ENCODE results near the gene FOXD1. TPM values are rescaled to one million over a fixed set of nuclear protein-coding genes. Genes with fewer than 3 reads are reported as not detected.
"Not testable (repeated sequence)": the region's sequence is repeated elsewhere in the genome, so short reads cannot be mapped to it uniquely, and the experiment has no call there.

The FOXD1 gene
- total RNA-seq, 1 experiment from 2014 or later = 4.4 TPM

DNA sequence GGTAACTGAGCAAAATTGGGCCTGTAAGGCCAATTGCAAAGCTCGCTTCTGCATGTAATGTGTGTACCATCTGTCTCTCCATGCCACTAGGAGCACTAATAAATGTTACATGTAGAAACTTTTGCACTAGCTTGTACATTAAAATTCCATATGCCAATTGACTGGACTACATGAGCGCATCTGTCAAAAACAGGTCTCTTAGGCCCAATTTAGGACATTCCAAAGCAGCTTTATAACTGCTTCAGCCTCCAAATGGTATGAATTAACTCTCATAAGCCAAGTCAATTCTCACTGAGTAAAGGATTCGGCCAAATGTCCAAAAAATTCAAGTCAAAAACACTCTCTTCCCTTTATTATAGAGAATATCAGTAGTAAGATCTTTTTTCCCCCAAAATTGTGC, 23.5 kb upstream of the FOXD1 start:
- Histone ChIP-seq H3K27me3 (replicated peaks; ENCODE audit: insufficient read depth, low read depth, low read length, poor library complexity) (no peaks in the 10 kb centered on the region), H3K36me3 (ENCODE audit: insufficient read depth, low read length, poor library complexity, severe bottlenecking) (no peaks in the 10 kb centered on the region), H3K9me3 (ENCODE audit: low read depth, low read length, poor library complexity, severe bottlenecking) (no peaks in the 10 kb centered on the region), H3K4me3 (ENCODE audit: low read depth, low read length, poor library complexity, severe bottlenecking) (no peak overlapping the region), H3K4me1 (ENCODE audit: insufficient read depth, low read length, poor library complexity, severe bottlenecking) (no peaks in the 10 kb centered on the region), H3K27ac (ENCODE audit: low read depth, low read length, poor library complexity, severe bottlenecking) (no peak overlapping the region)
- intact Hi-C loops (cut with micrococcal nuclease; ENCODE audit: unreplicated experiment) = no loop called here
- no TSS peak for BruUV-seq (replicated peaks)
- TF ChIP-seq CTCF (conservative IDR thresholded peaks at IDR 0.05; ENCODE audit: low read depth, low read length) (no peak), EZH2 (IDR thresholded peaks at IDR 0.05; ENCODE audit: borderline replicate concordance, low read depth, low read length, poor library complexity, severe bottlenecking) (no peak)
- DNase-seq (ENCODE audit: low spot score) = no peak
- CTCF ChIA-PET = no interaction called here
- POLR2A ChIA-PET (ENCODE audit: low non-redundant PET) = no interaction called here

DNA sequence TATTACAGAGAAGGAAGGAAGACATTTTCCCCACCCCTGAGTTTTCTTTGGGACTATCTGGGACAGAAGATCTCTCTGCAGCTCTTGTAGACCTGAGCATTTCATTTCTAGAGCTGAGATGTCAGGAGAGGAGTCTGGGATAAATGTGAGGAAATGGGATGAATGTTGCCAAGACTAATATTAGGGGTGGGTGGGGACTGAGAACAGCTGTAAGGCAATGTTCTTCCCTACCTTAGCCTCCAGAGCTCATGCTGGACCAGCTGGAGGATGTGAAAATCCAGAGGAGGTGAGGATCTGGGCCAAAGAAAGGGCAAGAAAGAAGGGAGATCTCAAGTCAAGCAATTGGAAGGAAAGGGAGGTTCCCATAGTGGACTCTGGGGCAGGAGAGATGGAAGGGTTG, 23.1 kb upstream of the FOXD1 start:
- CTCF ChIA-PET = no interaction called here
- no peak overlapping the region for H3K4me3 ChIP-seq (ENCODE audit: low read depth, low read length, poor library complexity, severe bottlenecking)
- H3K36me3 ChIP-seq (ENCODE audit: insufficient read depth, low read length, poor library complexity, severe bottlenecking) = no peaks in the 10 kb centered on the region
- no peaks in the 10 kb centered on the region for H3K9me3 ChIP-seq (ENCODE audit: low read depth, low read length, poor library complexity, severe bottlenecking)
- no TSS peak for BruUV-seq (replicated peaks)
- no peaks in the 10 kb centered on the region for H3K4me1 ChIP-seq (ENCODE audit: insufficient read depth, low read length, poor library complexity, severe bottlenecking)
- DNase-seq (ENCODE audit: low spot score) = no peak
- POLR2A ChIA-PET (ENCODE audit: low non-redundant PET) = no interaction called here
- intact Hi-C loops (cut with micrococcal nuclease; ENCODE audit: unreplicated experiment) = no loop called here
- TF ChIP-seq CTCF (conservative IDR thresholded peaks at IDR 0.05; ENCODE audit: low read depth, low read length) (no peak), EZH2 (IDR thresholded peaks at IDR 0.05; ENCODE audit: borderline replicate concordance, low read depth, low read length, poor library complexity, severe bottlenecking) (no peak)
- H3K27me3 ChIP-seq (replicated peaks; ENCODE audit: insufficient read depth, low read depth, low read length, poor library complexity) = no peaks in the 10 kb centered on the region
- H3K27ac ChIP-seq (ENCODE audit: low read depth, low read length, poor library complexity, severe bottlenecking) = no peak overlapping the region

- BruUV-seq (replicated peaks) = no TSS peak
- CTCF ChIA-PET = no interaction called here
- Histone ChIP-seq H3K36me3 (ENCODE audit: insufficient read depth, low read length, poor library complexity, severe bottlenecking) (no peaks in the 10 kb centered on the region), H3K27me3 (replicated peaks; ENCODE audit: insufficient read depth, low read depth, low read length, poor library complexity) (no peaks in the 10 kb centered on the region), H3K4me1 (ENCODE audit: insufficient read depth, low read length, poor library complexity, severe bottlenecking) (no peaks in the 10 kb centered on the region), H3K27ac (ENCODE audit: low read depth, low read length, poor library complexity, severe bottlenecking) (no peak overlapping the region), H3K9me3 (ENCODE audit: low read depth, low read length, poor library complexity, severe bottlenecking) (no peaks in the 10 kb centered on the region), H3K4me3 (ENCODE audit: low read depth, low read length, poor library complexity, severe bottlenecking) (no peak overlapping the region)
- no peak for DNase-seq (ENCODE audit: low spot score)
- TF ChIP-seq CTCF (conservative IDR thresholded peaks at IDR 0.05; ENCODE audit: low read depth, low read length) (no peak), EZH2 (IDR thresholded peaks at IDR 0.05; ENCODE audit: borderline replicate concordance, low read depth, low read length, poor library complexity, severe bottlenecking) (no peak)
- intact Hi-C loops (cut with micrococcal nuclease; ENCODE audit: unreplicated experiment) = no loop called here
- POLR2A ChIA-PET (ENCODE audit: low non-redundant PET) = no interaction called here
Observed at GRCh38 chr5:73469878-73470277, 21.3 kb upstream of the FOXD1 start.

- DNase-seq (ENCODE audit: low spot score); CTCF ChIA-PET; H3K9me3 ChIP-seq (ENCODE audit: low read depth, low read length, poor library complexity, severe bottlenecking); H3K4me1 ChIP-seq (ENCODE audit: insufficient read depth, low read length, poor library complexity, severe bottlenecking); H3K4me3 ChIP-seq (ENCODE audit: low read depth, low read length, poor library complexity, severe bottlenecking); H3K36me3 ChIP-seq (ENCODE audit: insufficient read depth, low read length, poor library complexity, severe bottlenecking); H3K27ac ChIP-seq (ENCODE audit: low read depth, low read length, poor library complexity, severe bottlenecking); intact Hi-C loops (cut with micrococcal nuclease; ENCODE audit: unreplicated experiment); BruUV-seq (replicated peaks); H3K27me3 ChIP-seq (replicated peaks; ENCODE audit: insufficient read depth, low read depth, low read length, poor library complexity); POLR2A ChIA-PET (ENCODE audit: low non-redundant PET): not testable (repeated sequence)
Observed at GRCh38 chr5:73468638-73469037, 20.1 kb upstream of the FOXD1 start.

Data from A673 (cell line).